ENCODE results near the gene ASCC1.
A peak's percentile ranks its signal among the peaks of the same experiment; 100 is the strongest.

The ASCC1 gene

DNA sequence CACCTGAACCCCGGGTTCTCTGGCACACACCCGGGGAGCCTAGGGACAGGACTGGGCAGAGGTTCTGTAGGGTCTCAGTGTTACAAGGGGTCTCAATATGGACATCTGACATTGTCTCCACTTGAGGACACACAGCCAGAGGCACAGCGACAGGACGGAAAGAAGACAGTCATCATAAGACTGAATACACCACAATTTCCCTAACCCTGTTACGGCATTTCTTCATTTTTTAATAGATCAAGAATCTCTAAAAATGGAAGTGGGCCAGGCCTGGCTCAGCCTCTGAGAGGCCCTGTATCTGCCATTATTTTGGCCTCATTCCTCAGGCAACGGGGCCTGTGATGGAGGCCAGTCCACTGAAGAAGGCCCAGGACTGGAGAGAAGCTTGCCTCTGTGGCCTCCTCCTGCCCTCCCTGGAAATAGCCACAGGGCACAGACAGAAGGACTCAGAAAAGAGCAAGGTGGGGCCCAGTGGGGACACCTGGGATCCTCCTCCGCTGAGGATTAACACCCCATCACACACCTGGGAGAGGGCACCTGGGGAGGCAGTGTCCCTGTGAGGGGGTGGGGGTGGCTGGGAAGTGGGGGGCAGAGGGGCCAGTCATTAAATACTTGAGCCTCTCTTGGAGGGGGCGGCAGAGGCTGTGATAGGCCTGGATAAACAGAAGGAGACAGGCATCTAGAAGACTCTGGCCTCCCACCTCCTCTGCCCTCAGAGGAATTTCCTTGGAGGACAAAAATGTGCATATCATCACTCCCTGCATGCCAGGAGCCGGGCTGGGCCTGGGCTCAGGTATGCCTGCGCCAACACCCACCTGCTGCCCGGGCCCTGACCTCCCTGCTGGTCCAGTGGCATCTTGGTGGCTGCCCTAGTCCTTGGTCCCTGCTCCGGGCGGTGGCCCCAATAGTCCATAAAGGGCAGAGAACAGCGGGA lies 135.8 kb downstream of the ASCC1 start:
- no peak for DNase-seq

GRCh38 chr10:72079356-72079755 lies 136.7 kb downstream of the ASCC1 start:
- no peak for DNase-seq

- DNase-seq, result no peak
These were observed 138.6 kb downstream of the ASCC1 start for GRCh38 chr10:72077275-72077990.

GRCh38 chr10:72076756-72077155 lies 139.3 kb downstream of the ASCC1 start:
- DNase-seq, result no peak

DNA sequence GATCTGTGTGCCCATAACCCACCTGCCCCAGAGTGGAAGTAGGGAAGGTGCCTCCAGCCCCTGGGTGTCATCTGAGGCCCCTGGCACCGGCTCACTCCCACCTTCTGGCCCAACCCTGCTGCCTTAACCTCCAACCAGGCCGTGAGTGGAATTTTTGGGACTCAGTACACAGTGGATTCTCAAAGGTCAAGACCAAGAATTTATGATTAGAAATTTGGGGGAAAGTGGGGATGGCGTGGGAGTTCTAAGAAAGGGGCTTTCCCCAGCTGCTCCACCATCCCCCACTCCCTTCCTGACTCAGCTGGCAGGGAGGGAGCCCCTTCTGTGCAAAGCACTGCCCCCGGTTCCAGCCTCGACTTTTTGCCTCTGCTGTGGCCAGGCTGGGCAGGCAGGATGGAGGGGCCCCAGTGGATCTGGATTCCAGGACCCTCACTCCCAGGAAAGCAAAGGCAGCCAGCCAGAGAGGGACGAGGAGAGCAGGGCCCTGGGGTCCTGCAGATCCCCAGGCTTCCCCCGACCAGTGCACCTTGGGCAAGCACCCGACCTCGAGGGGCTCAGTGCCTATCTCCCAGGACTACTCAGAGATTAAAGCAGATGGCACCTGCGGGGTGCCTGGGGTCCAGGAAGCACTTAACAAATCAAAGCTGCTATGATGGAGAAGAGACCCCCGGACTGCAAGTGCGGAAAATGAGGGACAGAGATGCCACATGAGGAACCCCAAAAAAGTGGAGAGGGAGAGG lies 140.5 kb downstream of the ASCC1 start:
- DNase-seq, result no peak

GRCh38 chr10:72074574-72075375 lies 141.3 kb downstream of the ASCC1 start:
- no peak for DNase-seq

- DNase-seq, result no peak
These were observed 142.1 kb downstream of the ASCC1 start for GRCh38 chr10:72073708-72074573.

- no peak for DNase-seq
These were observed 143.4 kb downstream of the ASCC1 start for GRCh38 chr10:72072639-72073038.

DNA sequence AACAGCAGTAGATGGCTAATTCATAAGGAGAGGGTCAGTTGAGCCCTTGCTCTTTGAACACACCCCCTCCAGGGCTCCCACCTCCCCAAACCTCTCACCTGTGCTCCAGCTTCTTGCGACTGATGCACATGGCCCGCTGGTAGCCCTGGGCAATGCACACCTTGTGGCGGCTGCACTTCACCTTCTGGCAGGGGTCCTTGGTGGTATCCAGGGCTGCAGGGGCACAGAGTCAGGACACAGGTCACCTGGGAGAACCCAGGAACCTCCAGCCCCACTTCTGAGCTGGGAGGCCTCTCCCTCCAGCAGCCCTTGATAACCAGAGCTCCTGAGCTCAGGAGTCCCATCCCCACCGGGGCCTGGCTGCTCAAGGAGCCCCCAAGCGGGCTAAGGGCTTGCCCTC lies 144.0 kb downstream of the ASCC1 start:
- DNase-seq, result no peak

- peak; percentile 11 for DNase-seq
These were observed 146.1 kb downstream of the ASCC1 start for GRCh38 chr10:72069751-72070526.

DNA sequence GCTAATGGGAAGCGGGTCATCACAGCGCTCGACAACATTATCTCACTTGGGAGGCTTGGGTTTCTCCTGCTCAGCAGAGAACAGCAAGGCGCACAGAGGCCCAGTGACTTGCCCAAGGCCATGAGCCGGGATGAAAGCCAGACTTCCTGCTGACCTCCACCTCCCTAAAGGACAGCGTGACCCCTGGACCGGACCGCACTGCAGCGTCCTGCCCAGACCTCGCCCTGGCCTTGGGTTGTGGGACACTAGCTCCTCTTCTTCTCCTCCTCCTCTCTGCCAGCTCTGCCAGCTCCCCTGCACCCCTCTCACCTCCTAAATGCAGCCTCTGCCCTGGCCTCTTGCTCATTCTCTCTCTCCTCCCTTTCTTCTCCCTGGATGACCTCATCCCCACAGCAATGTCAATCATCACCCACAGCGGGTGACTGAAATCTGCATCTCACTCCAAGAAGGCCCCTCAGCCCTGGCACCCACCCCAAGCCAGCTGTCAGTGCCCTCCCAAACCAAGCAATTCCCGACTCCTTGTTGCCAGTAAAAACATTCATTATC lies 147.1 kb downstream of the ASCC1 start:
- peak; percentile 10 for DNase-seq

- no peak for DNase-seq
These were observed 147.8 kb downstream of the ASCC1 start for GRCh38 chr10:72068126-72068765.

DNA sequence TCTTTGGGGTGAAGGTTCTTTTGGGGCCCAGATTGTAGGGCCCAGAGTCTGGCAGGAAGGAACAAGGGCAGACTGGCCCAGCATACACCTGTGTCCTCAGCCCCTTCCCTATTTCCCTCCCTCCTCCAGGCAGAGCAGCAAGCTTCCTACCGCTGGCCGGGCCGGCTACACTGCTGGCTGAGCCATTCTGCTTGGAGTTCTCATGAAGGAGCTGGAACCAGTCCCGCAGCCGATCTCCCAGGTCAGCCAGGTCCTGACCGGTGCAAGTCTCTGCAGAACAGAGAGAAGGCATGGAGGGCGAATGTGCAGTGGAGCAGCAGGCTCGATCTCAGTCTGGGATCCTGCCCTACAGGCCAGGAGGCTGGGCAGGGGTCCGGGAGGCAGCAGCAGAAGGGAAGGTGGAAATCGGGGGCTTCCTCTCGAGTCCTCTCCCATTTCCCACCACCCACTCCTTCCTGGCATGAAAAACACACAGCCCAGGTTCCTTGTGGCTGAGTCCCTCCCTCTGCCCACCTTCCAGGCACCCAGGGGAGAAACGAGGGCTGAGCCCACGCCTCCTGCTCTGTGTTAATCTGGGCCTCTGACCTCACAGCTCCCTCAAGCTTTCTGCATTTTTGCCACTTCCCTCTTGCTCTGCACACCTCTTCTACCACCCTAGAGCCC lies 148.5 kb downstream of the ASCC1 start:
- no peak for DNase-seq

DNA sequence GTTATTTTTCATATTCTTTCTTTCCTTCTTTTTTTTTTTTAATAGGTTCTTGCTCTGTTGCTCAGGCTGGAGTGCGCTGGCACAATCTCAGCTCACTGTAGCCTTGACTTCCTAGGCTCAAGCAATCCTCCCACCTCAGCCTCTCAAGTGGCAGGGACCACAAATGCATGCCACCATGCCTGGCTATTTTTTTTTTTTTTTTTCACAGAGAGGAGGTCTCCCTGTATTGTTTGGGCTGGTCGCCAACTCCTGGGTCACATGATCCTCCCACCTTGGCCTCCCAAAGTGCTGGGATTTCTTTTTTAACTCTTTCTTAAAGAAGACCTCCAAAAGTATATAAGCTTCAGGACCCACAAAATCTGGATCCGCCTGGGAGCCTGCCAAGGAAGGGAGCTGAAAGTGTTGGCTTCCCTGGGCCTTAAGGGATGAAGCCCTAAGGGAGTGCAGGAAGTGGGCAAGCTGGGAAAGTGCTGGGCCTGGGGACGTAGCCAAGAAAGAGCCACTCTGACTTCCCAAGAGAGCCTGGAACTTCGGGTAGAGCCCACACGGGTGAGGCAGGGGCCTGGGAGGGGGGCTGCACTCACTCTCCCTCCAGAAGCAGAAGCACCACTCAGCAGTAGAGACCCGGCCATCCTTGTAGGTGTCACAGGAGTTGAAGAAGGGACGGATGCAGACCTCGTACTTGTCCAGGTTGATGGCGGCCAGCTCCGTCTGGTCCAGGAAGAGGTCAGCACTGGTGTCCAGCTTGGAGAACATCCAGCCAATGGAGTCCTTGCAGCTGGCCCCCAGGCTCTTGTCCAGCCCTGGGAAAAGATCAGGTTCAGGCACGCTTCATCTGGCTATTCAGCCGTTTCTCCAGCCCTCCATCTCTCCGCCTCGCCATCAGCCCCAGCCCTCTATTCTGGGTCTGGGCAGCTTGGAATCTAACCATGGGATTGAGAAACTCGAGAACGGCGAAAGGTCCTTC lies 149.5 kb downstream of the ASCC1 start:
- DNase-seq, result no peak

DNA sequence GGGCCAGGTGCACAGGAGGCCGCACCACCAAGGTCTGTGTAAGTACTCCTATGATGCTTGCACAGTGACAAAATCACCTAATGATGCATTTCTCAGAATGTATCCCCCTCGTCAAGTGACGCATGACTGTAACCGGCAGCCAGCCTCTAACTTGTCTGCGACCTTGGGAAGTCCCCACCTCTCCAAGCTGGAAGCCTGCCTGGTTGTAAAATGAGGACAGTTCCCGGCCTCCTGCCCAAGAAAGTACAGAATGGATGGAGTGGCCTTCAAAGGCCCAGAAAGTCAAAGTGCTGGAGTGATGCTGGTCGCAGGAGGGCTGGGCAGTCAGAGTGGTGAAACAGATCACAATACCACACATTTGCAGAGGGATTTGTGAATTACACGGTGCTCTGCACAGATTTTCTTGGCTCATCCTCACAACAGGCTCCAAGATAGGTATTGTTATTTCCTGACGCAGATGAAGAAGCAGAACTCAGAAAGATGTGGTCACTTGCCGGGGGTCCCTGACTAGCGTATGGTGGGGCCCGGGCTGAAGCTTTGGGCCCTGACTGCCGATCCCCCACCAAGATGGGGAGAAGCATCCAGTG lies 150.5 kb downstream of the ASCC1 start:
- DNase-seq, result no peak

GRCh38 chr10:72063703-72064391 lies 152.2 kb downstream of the ASCC1 start:
- DNase-seq, result no peak
